ENCODE data around the gene SCMH1.

GRCh38 chr1:41015897-41016470 is 226.1 kb downstream of the SCMH1 start:
- TF ChIP-seq POLR2A (IDR thresholded peaks at IDR 0.05; ENCODE audit: low read depth, low read length) (no peak), PAX5 (IDR thresholded peaks at IDR 0.05; ENCODE audit: insufficient read depth, low read length, severe bottlenecking) (no peak), TAF1 (IDR thresholded peaks at IDR 0.05; ENCODE audit: low read depth, low read length) (no peak), POLR2AphosphoS5 (IDR thresholded peaks at IDR 0.05; ENCODE audit: low read depth, low read length) (0 out of 2 replicates have a peak, but pooled peaks have one; percentile 4), SPI1 (IDR thresholded peaks at IDR 0.05; ENCODE audit: low read depth, low read length) (no peak)
